B cell (primary cell): ENCODE data around the gene HOXD9. TPM values are rescaled to one million over a fixed set of nuclear protein-coding genes. Genes with fewer than 3 reads are reported as not detected.

Source experiments
- ATAC-seq: fragments of 200-7000 bp; cut with Tn5 transposase; one replicate; pipeline ENCODE4 v1.10.0; 2021; ENCODE audit warnings: low read depth, mild to moderate bottlenecking, moderate number of reproducible peaks, moderate library complexity
- CTCF ChIA-PET: fragments of 350-600 bp; sonication (Branson Sonifier 250); formaldehyde crosslinking; loops from one replicate; lab custom pipeline; 2021; ENCODE audit warnings: antibody characterized with exemption, inconsistent platforms; lab: Charles Lee
- POLR2A ChIA-PET: fragments of 350-600 bp; sonication (Branson Sonifier 250); formaldehyde crosslinking; loops from one replicate; lab custom pipeline; 2021; ENCODE audit warnings: antibody characterized with exemption; lab: Charles Lee
- DNase-seq: peaks from one replicate; pipeline ENCODE4 v3.0.0; 2013
- H2AFZ ChIP-seq: 2 replicates; pipeline ENCODE4 v1.6.1; 2012; ENCODE audit warnings: mild to moderate bottlenecking, low read depth, low read length; ENCODE audit not compliant: insufficient read depth, poor library complexity, severe bottlenecking
- H3K27ac ChIP-seq, 2 donors: 1 replicate in 1 of 2; 2 replicates in 1 of 2; pipeline ENCODE4 v1.5.1; 2012 to 2013; ENCODE audit warnings: low read length in 2 of 2, mild to moderate bottlenecking in 2 of 2, moderate library complexity in 1 of 2
- H3K27me3 ChIP-seq, 4 experiments: fragments of 200-600 bp in 1 of 4; sonication (generic) in 1 of 4; replicated peaks in 1 of 4; 1 replicate in 2 of 4; 2 replicates in 2 of 4; pipeline versions ENCODE4 v1.6.1 to v1.7.0; 2013 to 2016; ENCODE audit warnings: low read length in 3 of 4, mild to moderate bottlenecking in 2 of 4, mixed read lengths in 1 of 4, moderate library complexity in 1 of 4; ENCODE audit not compliant: insufficient read depth in 4 of 4, control insufficient read depth in 3 of 4; ENCODE audit errors: control extremely low read depth in 1 of 4
- H3K36me3 ChIP-seq, 2 experiments: replicated peaks in 1 of 2; 1 replicate in 1 of 2; 2 replicates in 1 of 2; pipeline versions ENCODE4 v1.6.1 to v1.7.1; 2013; ENCODE audit warnings: low read length in 1 of 2; ENCODE audit not compliant: insufficient read depth in 2 of 2, control insufficient read depth in 1 of 2; ENCODE audit errors: control extremely low read depth in 1 of 2, extremely low read depth in 1 of 2
- H3K4me1 ChIP-seq, 2 donors: fragments of 200-600 bp in 1 of 2; sonication (generic) in 1 of 2; 1 replicate in 1 of 2; 2 replicates in 1 of 2; pipeline versions ENCODE4 v1.5.1 to v1.6.1; 2013 to 2017; ENCODE audit warnings: low read length in 2 of 2; ENCODE audit not compliant: control insufficient read depth in 2 of 2, insufficient read depth in 2 of 2
- H3K4me2 ChIP-seq: replicated peaks from 2 replicates; pipeline ENCODE3; 2012; ENCODE audit warnings: mild to moderate bottlenecking, low read depth, low read length; ENCODE audit not compliant: poor library complexity, severe bottlenecking
- H3K4me3 ChIP-seq, 5 experiments: fragments of 200-600 bp in 1 of 5; sonication (generic) in 1 of 5; 1 replicate in 3 of 5; 2 replicates in 2 of 5; pipeline versions ENCODE4 v1.5.1 to v1.7.0; 2011 to 2016; ENCODE audit warnings: low read length in 4 of 5, mild to moderate bottlenecking in 4 of 5, low read depth in 2 of 5, control low read depth in 1 of 5, moderate library complexity in 1 of 5; ENCODE audit not compliant: insufficient read depth in 1 of 5; ENCODE audit errors: control extremely low read depth in 1 of 5, extremely low read depth in 1 of 5
- H3K79me2 ChIP-seq: fragments of 200-600 bp; sonication (generic); one replicate; pipeline ENCODE4 v1.6.0; 2016; ENCODE audit warnings: low read length; ENCODE audit not compliant: control insufficient read depth, insufficient read depth
- H3K9ac ChIP-seq: fragments of 200-600 bp; sonication (generic); 2 replicates; pipeline ENCODE4 v1.6.1; 2017; ENCODE audit warnings: mild to moderate bottlenecking, low read length, moderate library complexity
- H3K9me3 ChIP-seq, 3 donors: one replicate each; pipeline versions ENCODE4 v1.6.1 to v1.7.1; 2013; ENCODE audit warnings: low read length in 2 of 3; ENCODE audit not compliant: control insufficient read depth in 2 of 3, insufficient read depth in 1 of 3; ENCODE audit errors: control extremely low read depth in 1 of 3
- H4K20me1 ChIP-seq: 2 replicates; pipeline ENCODE4 v1.6.0; 2012; ENCODE audit warnings: mild to moderate bottlenecking, low read length; ENCODE audit not compliant: insufficient read depth, control insufficient read depth, poor library complexity, severe bottlenecking
- H3K27ac Mint-ChIP-seq: one replicate; pipeline ENCODE4 v1.8.0; 2021; ENCODE audit warnings: mixed read lengths
- H3K27me3 Mint-ChIP-seq: one replicate; pipeline ENCODE4 v1.8.0; 2021; ENCODE audit warnings: mixed read lengths
- H3K4me1 Mint-ChIP-seq: one replicate; pipeline ENCODE4 v1.8.0; 2021; ENCODE audit warnings: mixed read lengths
- H3K4me3 Mint-ChIP-seq: one replicate; pipeline ENCODE4 v1.8.0; 2021; ENCODE audit warnings: mixed read lengths
- H3K9me3 Mint-ChIP-seq: one replicate; pipeline ENCODE4 v1.8.0; 2022; ENCODE audit warnings: mixed read lengths; ENCODE audit not compliant: insufficient read depth
- EZH2 ChIP-seq: IDR thresholded peaks from 2 replicates; pipeline ENCODE4 v1.6.1; 2012; ENCODE audit warnings: borderline replicate concordance, low read depth, mild to moderate bottlenecking, moderate library complexity, low read length; ENCODE audit not compliant: insufficient read depth, poor library complexity, severe bottlenecking
- WGBS: methylation state at CpG from one replicate; pipeline ENCODE4 v1.1.5; 2013; ENCODE audit warnings: missing lambda C conversion rate; ENCODE audit not compliant: insufficient coverage; 5-methylcytosine and 5-hydroxymethylcytosine counted together
- intact Hi-C: fragments of 100-400 bp; cut with micrococcal nuclease; formaldehyde crosslinking; loops from one replicate; pipeline ENCODE4 v1.10.0; 2022
- polyA plus RNA-seq: library from polyadenylated mRNA; depleted of rRNA; stranded (reverse); fragments of >200 nt; gene quantifications from 2 replicates; pipeline ENCODE4 v1.2.3, GENCODE V29; 2012
- total RNA-seq, 2 donors: library from RNA; stranded (reverse); fragments of 120-200 nt in 1 of 2; gene quantifications; 1 replicate in 1 of 2; 2 replicates in 1 of 2; pipeline versions ENCODE4 v1.2.3 to v1.2.4, GENCODE V29; 2013 to 2022
- TF ChIP-seq, protein P1 (sequence below): fragments of 200-600 bp; IDR thresholded peaks from one replicate; pipeline ENCODE4 v1.8.0; 2022; ENCODE audit warnings: antibody characterized with exemption, mild to moderate bottlenecking

HOXD9 gene
- total and polyA plus RNA-seq, 2 donors (not counting 1 experiment from before 2014, with no cell fraction given): not detected

DNA sequence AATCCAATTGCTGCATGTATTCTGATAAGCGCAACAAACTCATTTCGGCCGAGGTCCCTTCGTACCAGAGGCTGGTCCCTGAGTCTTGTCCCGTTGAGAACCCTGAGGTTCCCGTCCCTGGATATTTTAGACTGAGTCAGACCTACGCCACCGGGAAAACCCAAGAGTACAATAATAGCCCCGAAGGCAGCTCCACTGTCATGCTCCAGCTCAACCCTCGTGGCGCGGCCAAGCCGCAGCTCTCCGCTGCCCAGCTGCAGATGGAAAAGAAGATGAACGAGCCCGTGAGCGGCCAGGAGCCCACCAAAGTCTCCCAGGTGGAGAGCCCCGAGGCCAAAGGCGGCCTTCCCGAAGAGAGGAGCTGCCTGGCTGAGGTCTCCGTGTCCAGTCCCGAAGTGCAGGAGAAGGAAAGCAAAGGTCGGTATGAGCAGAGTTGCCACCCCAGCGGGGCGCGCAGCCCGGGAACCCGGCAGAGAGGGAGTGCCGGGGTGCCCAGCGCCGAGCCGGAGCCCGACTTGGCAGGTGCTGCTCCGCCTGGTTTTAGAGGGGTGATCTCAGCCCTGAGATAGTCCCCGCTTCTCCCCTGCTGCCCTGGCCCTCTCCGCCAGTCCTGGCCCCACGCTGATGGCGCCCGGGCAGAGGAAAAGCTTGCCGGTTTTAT, 5.2 kb upstream of the HOXD9 start:
- Histone ChIP-seq H3K79me2 (no peaks in the 10 kb centered on the region), H3K9me3 (peaks cover 0 to 60% (median 2%) of the 10 kb centered on the region in 3 donors), H3K27ac (no peak overlapping the region), H3K4me3 (no peak overlapping the region), H3K4me1 (peaks cover under 1 to 17% of the 10 kb centered on the region in 2 donors), H3K9ac (no peak overlapping the region), H3K4me2 (no peak overlapping the region), H3K36me3 (no peaks in the 10 kb centered on the region), H4K20me1 (no peaks in the 10 kb centered on the region), H2AFZ (no peak overlapping the region), H3K27me3 (peaks cover 0 to 92% (median 77%) of the 10 kb centered on the region in 4 experiments)
- CTCF ChIA-PET: interaction anchor here (1.5 kb wide), 1 partner anchor 10 kb away, joined by 4 read pairs; no protein-coding TSS in a partner anchor
- H3K27me3 Mint-ChIP-seq: peaks cover 76% of the 10 kb centered on the region
- no peak overlapping the region for H3K4me3 Mint-ChIP-seq
- H3K4me1 Mint-ChIP-seq: peaks cover 5% of the 10 kb centered on the region
- POLR2A ChIA-PET: no interaction called here
- no peak overlapping the region for H3K27ac Mint-ChIP-seq
- H3K9me3 Mint-ChIP-seq: peaks cover 2% of the 10 kb centered on the region
- intact Hi-C loops: no loop called here
- TF ChIP-seq, protein P1, sequence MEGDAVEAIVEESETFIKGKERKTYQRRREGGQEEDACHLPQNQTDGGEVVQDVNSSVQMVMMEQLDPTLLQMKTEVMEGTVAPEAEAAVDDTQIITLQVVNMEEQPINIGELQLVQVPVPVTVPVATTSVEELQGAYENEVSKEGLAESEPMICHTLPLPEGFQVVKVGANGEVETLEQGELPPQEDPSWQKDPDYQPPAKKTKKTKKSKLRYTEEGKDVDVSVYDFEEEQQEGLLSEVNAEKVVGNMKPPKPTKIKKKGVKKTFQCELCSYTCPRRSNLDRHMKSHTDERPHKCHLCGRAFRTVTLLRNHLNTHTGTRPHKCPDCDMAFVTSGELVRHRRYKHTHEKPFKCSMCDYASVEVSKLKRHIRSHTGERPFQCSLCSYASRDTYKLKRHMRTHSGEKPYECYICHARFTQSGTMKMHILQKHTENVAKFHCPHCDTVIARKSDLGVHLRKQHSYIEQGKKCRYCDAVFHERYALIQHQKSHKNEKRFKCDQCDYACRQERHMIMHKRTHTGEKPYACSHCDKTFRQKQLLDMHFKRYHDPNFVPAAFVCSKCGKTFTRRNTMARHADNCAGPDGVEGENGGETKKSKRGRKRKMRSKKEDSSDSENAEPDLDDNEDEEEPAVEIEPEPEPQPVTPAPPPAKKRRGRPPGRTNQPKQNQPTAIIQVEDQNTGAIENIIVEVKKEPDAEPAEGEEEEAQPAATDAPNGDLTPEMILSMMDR: no peak
- TF ChIP-seq EZH2: no peak
- ATAC-seq (no peak), DNase-seq (no peak)
- WGBS: 28% methylated on average over 40 of the region's 40 CpGs

DNA sequence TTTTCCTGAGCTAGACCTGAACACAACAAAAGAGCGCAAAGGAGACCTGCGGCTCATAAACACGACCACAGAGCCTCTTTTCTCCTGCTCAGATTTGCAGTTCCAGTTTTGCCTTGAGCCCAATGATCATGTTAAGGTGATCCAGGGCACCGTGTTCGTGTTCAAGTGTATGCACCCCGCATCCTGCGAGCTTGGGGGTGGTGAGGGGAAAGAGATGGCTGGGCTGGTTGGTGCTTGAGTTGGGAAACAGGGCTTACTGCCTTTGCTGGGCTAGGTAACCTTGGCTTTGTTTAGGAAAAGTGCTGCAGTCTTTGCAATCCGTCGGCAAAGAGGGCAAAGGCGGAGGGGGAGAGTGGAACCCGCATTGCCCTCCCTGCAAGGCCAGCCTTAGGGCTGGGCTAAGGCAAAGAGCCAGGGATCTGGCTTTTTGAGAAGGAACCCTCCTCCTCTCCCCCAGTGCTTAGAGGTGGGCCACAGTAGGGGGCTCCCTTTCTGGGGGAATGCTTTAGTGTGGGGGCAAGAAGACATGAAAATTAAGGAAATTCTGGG, 4.6 kb upstream of the HOXD9 start:
- Histone ChIP-seq H3K4me3 (no peak overlapping the region), H3K79me2 (no peaks in the 10 kb centered on the region), H2AFZ (no peak overlapping the region), H3K4me1 (peaks cover 5 to 24% of the 10 kb centered on the region in 2 donors), H3K36me3 (no peaks in the 10 kb centered on the region), H4K20me1 (no peaks in the 10 kb centered on the region), H3K27ac (no peak overlapping the region), H3K27me3 (peaks cover 0 to 92% (median 75%) of the 10 kb centered on the region in 4 experiments), H3K9ac (no peak overlapping the region), H3K9me3 (peaks cover 0 to 60% (median 2%) of the 10 kb centered on the region in 3 donors), H3K4me2 (no peak overlapping the region)
- peaks cover 8% of the 10 kb centered on the region for H3K4me1 Mint-ChIP-seq
- intact Hi-C loops: no loop called here
- H3K27ac Mint-ChIP-seq: no peak overlapping the region
- ChIA-PET CTCF (interaction anchor here (1.5 kb wide), 1 partner anchor 9 kb away, joined by 4 read pairs; no protein-coding TSS in a partner anchor), POLR2A (no interaction called here)
- peaks cover 74% of the 10 kb centered on the region for H3K27me3 Mint-ChIP-seq
- TF ChIP-seq EZH2: no peak
- TF ChIP-seq, protein P1: no peak
- 14% methylated on average over 11 of the region's 11 CpGs for WGBS
- H3K9me3 Mint-ChIP-seq: peaks cover 2% of the 10 kb centered on the region
- DNase-seq (no peak), ATAC-seq (no peak)
- H3K4me3 Mint-ChIP-seq: no peak overlapping the region
